ENCODE data around the gene TWNK. TPM values are rescaled to one million over a fixed set of nuclear protein-coding genes. Genes with fewer than 3 reads are reported as not detected.

The TWNK gene
- total and polyA plus RNA-seq, 2 of the 4 experiments (the other 2 are of a cell fraction) = 7.7 to 8.8 TPM

- Histone ChIP-seq H3K9me3 (ENCODE audit: control insufficient read depth, insufficient read depth, low read length) (no peaks in the 10 kb centered on the region), H3K4me2 (ENCODE audit: low read depth, low read length) (no peak overlapping the region), H2AK5ac (ENCODE audit: low read depth, low read length) (no peak overlapping the region), H3K4me1 (ENCODE audit: control insufficient read depth, insufficient read depth, low read length) (peaks cover 36% of the 10 kb centered on the region), H2BK15ac (ENCODE audit: low read depth, low read length) (no peak overlapping the region), H3K4me3 (ENCODE audit: insufficient read depth, low read depth, low read length) (no peak overlapping the region), H3K27ac (ENCODE audit: insufficient read depth, low read length) (no peak overlapping the region), H3K18ac (ENCODE audit: low read depth, low read length) (no peak overlapping the region), H2BK5ac (ENCODE audit: low read depth, low read length, poor library complexity, severe bottlenecking) (no peak overlapping the region), H3K14ac (replicated peaks; ENCODE audit: low read depth, low read length) (no peak overlapping the region), H4K20me1 (ENCODE audit: insufficient read depth, low read length) (peaks cover 68% of the 10 kb centered on the region), H2BK20ac (ENCODE audit: low read depth, low read length) (no peak overlapping the region), H3K27me3 (ENCODE audit: control insufficient read depth, insufficient read depth, low read length) (no peaks in the 10 kb centered on the region), H2BK120ac (ENCODE audit: low read depth, low read length) (no peak overlapping the region), H2AK9ac (replicated peaks; ENCODE audit: low read depth, low read length, poor library complexity) (no peak overlapping the region), H3K4ac (ENCODE audit: low read depth, low read length) (no peak overlapping the region), H3K9ac (ENCODE audit: low read depth, low read length) (no peak overlapping the region), H4K5ac (ENCODE audit: low read depth, low read length) (no peak overlapping the region), H3K56ac (ENCODE audit: extremely low read depth, insufficient read depth, low read length) (no peak overlapping the region), H4K8ac (ENCODE audit: low read depth in 2 of 2, low read length in 2 of 2) (no peak overlapping the region), H3K23ac (ENCODE audit: low read depth, low read length) (no peak overlapping the region), H2AFZ (replicated peaks; ENCODE audit: low read length, poor library complexity) (no peak overlapping the region), H3K79me1 (ENCODE audit: low read depth in 1 of 2, low read length in 2 of 2) (peaks cover 24 to 77% of the 10 kb centered on the region in 2 experiments), H3K9me1 (ENCODE audit: insufficient read depth, low read length) (peaks cover 14% of the 10 kb centered on the region), H3K36me3 (ENCODE audit: control insufficient read depth, insufficient read depth, low read length) (peaks cover 47% of the 10 kb centered on the region), H4K91ac (ENCODE audit: insufficient read depth, low read depth, low read length) (no peak overlapping the region)
- CTCF ChIA-PET = interaction anchor here (2.1 kb wide), 1 partner anchor 10 kb away, joined by 11 read pairs; no protein-coding TSS in a partner anchor
- DNase-seq (no peak), ATAC-seq (ENCODE audit: low read depth) (no peak)
- dilution Hi-C loops (cut with HindIII; ENCODE audit: low sequenced_read_pairs, unreplicated experiment) = no loop called here
- 96% methylated on average over 10 of the region's 23 CpGs; no CpG with 5 or more reads in 1 of the 2 experiments for WGBS, 2 experiments (ENCODE audit: extremely low coverage in 2 of 2, insufficient read length in 1 of 2)
- in situ Hi-C loops (cut with MboI; ENCODE audit: low sequenced_read_pairs) = no loop called here
- intact Hi-C loops (cut with micrococcal nuclease) = no loop called here
- POLR2A ChIA-PET (ENCODE audit: unreplicated experiment) = no interaction called here
- no peak for TF ChIP-seq CTCF (conservative IDR thresholded peaks at IDR 0.05; ENCODE audit: low read depth, low read length)
- no peak for TF ChIP-seq RAD21 (IDR thresholded peaks at IDR 0.05; ENCODE audit: low read length)
- no peak for TF ChIP-seq MAZ (IDR thresholded peaks at IDR 0.05; ENCODE audit: borderline replicate concordance, low read depth, low read length)
- TF ChIP-seq CEBPB (IDR thresholded peaks at IDR 0.05; ENCODE audit: low read depth, low read length) = no peak
- no peak for TF ChIP-seq RCOR1 (IDR thresholded peaks at IDR 0.05; ENCODE audit: insufficient replicate concordance, low read length)
- TF ChIP-seq NFE2L2 (IDR thresholded peaks at IDR 0.05; ENCODE audit: low read depth, low read length) = no peak
- no peak for TF ChIP-seq CHD1 (IDR thresholded peaks at IDR 0.05; ENCODE audit: low read depth, low read length)
- no peak for TF ChIP-seq USF2 (IDR thresholded peaks at IDR 0.05; ENCODE audit: low read depth, low read length)
- no peak for TF ChIP-seq RFX5 (IDR thresholded peaks at IDR 0.05; ENCODE audit: low read depth, low read length)
- no peak for TF ChIP-seq ELK1 (IDR thresholded peaks at IDR 0.05; ENCODE audit: borderline replicate concordance, low read depth, low read length)
- TF ChIP-seq MAFK (IDR thresholded peaks at IDR 0.05; ENCODE audit: low read depth, low read length) = no peak
- no peak for TF ChIP-seq POLR2A (IDR thresholded peaks at IDR 0.05; ENCODE audit: low read depth, low read length)
- no peak for TF ChIP-seq MXI1 (IDR thresholded peaks at IDR 0.05; ENCODE audit: borderline replicate concordance, low read depth, low read length)
- TF ChIP-seq FOS (IDR thresholded peaks at IDR 0.05; ENCODE audit: low read depth, low read length) = no peak
- TF ChIP-seq SMC3 (IDR thresholded peaks at IDR 0.05; ENCODE audit: low read depth, low read length) = no peak
- no peak for TF ChIP-seq BHLHE40 (IDR thresholded peaks at IDR 0.05; ENCODE audit: low read depth, low read length)
- no TSS peak for BruUV-seq (replicated peaks)
Measured at GRCh38 chr10:101005361-101005760, 18.0 kb downstream of the TWNK start.
